Endometrium (tissue), 2 donors: ENCODE data around the gene LAMB3.
A peak's percentile ranks its signal among the peaks of the same experiment; 100 is the strongest.
"Not testable (repeated sequence)": the region's sequence is repeated elsewhere in the genome, so short reads cannot be mapped to it uniquely, and the experiment has no call there.

ENCODE experiments used
- FAIRE-seq: peaks from 2 replicates; lab custom pipeline; 2012; peaks lifted over from hg19 to GRCh38; lab: Jason Lieb, UNC
- donor health status: control.
- donor health status: control.

Gene LAMB3

DNA sequence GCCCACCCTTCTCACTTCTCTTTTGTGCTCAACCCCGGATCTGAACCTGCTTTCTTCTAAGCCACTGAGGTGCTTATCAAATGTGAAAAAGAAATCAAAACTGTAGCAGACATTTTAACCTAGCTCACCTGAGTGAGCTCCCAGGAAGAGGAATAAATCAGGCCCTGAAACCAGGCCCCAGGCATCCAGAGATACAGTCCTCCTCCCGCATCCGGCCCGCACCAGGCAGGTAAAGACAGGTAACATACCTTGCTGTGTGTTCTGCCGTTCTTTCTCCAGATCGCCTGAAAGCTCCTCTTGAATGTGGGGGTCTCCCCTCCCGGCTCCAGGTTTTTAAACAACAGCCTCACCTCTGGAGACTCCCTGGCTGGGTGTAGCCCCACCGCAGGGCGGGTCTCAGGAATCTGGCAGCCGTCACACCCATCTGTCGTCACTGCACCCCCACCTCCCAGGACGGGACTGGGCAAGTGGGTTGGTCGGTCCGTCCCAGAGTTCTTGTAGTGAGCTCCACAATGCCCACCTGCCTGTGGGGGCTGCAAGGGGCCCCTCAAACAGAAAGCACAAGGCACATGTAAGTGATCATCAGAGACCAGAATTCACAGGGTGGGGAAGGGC is at the start of gene LAMB3:
Gene LAMB3, minus strand, starts transcription at position 305 of the 615 bp plus-strand sequence. CDS start 1,481 bp downstream, outside the sequence.
- no peak for FAIRE-seq

DNA sequence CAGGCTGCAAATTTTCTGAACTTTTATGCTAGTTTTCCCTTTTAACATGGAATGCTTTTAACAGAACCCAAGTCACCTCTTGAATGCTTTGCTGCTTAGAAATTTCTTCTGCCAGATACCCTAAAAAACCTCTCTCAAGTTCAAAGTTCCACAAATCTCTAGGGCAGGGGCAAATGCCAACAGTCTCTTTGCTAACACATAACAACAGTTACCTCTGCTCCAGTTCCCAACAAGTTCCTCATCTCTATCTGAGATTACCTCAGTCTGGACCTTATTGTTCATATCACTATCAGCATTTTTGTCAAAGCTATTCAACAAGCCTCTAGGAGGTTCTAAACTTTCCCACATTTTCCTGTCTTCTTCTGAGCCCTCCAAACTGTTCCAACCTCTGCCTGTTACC is 48.5 kb upstream of the LAMB3 start:
- FAIRE-seq = not testable (repeated sequence)

DNA sequence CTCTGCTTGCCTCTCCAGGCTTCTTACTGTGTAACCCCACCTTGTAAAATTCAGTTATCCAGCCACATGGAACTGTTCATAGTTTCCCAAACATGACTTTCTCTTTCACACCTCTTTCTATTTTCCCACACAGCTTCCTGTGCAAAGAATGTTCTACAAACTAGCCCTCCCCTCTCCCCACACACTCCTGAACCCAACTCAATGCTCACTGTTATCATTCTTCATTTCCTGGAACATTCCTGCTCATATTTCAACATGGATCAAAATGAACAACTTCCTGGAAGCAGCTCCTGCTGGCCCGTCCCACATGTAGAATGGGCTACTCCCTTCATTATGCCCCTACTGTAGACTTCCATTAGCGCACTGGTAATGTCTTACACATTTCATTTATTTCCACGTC is 44.9 kb upstream of the LAMB3 start:
- no peak for FAIRE-seq

DNA sequence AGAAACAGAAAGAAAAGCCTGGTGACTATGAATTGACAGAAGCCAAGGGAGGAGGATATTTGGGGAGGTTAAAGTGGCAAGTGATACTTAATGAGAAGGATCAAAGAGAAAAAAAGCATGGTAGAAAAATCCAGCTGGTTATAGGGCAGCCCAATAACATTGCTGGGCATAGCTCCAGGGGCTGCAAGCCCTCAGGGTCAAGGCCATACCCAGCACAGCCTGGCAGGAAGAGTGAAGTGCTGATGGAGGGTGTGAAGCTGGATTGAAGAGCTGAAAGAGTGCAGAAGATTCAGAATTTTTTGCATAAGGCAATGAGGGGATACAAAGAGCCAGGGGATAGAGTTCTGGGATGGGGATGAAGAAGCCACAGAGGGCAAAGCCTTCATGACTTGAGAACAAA is 44.4 kb upstream of the LAMB3 start:
- no peak for FAIRE-seq

DNA sequence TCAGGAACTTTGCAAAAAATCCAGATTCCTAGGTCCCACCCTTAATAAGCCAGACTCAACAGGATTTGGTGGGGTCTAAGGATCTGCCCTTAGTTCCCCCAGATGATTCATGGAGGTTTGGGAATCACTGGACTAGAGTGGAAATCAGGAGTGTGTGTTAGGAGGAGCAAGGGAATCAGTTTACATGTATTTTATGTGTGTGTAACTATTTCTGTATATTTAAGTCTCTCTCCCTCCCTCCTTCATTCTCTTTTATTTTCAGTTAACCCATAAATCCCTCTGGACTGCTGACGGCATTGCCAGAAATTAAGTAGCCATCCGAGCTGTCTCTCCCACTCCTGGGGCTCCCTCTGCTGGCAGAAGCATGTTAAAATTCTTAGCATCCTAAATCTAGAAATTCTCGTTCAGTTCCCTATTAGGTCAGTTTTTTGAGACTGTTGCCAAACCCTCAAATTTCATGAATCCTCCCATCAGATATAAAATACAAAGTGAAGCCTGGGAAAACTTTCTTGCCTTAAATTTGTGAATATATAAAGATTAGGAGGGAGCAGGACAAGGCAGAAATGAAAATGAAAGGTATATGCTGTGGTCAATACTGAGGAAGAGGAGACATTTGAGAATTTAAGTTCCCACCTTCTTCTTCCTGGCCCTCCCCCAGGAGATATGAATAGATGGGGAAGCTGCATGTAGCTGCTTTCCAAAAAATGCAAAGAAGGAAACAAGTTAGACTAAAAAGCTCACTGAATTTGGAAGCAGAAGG is 40.7 kb upstream of the LAMB3 start:
- FAIRE-seq = peak; percentile 41

GRCh38 chr1:209692296-209692695 is 40.1 kb upstream of the LAMB3 start:
- FAIRE-seq = no peak

- FAIRE-seq = no peak
Observed at GRCh38 chr1:209691237-209691636, 39.0 kb upstream of the LAMB3 start.

GRCh38 chr1:209689477-209689876 is 37.3 kb upstream of the LAMB3 start:
- no peak for FAIRE-seq

DNA sequence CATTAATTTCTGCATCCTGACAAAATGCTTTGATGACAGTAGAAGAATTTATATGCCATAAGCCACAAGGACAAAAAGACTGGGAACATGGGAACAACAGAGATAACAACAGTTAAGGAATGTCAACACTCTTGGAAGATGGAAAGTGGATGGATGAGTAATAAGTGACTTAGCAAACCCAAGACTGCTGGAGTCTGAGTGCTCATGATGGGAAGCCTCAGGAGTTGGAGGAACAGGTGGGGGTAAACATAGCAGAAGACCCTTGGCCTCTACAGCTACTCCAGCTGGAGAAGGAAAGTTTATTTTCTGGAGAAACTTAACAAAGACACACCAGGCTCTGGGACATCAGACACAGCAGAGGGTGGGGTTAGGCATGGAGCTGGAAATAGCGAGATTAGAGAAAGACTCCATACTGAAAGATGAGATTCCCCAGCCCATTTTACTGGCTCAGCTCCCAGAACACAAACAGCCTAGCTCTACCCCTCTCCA is 36.6 kb upstream of the LAMB3 start:
- no peak for FAIRE-seq

DNA sequence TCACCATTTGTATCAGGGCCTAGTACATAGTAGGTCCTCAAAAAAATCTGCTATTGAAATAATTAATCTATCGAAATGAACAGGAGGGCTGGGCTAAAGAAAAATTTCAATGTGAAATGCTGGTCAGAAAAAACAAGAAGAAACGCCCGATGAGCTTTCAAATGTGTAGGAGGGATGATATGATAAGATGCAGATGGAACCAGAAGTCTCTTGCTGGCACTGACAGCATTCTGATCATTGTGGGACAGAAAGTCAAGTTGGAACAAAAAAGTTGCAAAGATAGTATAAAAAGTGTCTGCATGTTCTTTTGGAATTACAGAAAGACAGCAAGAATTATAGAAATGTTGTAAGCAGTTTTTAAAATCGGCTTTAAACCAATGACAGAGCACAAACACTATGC is 34.1 kb upstream of the LAMB3 start:
- FAIRE-seq = no peak

DNA sequence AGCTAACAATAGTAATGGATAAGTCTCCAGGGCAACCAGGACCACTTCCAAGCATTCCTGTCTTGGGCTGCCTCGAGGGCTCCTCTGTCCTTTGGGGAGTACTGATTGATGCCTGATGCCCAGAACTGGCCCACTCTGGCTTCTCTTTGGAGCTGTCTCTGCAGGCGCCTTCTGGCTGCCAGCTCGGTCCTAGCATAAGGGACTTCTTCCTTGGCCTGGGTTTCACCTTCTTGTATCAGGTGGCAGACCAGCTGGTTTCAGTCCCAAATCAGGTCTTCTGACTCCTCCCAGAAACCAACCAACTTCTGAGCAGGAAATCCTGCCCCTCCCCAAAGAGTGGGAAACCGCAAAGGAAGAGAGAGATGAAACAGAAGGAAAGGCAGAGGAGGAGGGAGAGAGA is 33.6 kb upstream of the LAMB3 start:
- FAIRE-seq = no peak

GRCh38 chr1:209678981-209679539 is 26.8 kb upstream of the LAMB3 start:
- no peak for FAIRE-seq

- FAIRE-seq = no peak
Observed at GRCh38 chr1:209675565-209676154, 23.4 kb upstream of the LAMB3 start.

DNA sequence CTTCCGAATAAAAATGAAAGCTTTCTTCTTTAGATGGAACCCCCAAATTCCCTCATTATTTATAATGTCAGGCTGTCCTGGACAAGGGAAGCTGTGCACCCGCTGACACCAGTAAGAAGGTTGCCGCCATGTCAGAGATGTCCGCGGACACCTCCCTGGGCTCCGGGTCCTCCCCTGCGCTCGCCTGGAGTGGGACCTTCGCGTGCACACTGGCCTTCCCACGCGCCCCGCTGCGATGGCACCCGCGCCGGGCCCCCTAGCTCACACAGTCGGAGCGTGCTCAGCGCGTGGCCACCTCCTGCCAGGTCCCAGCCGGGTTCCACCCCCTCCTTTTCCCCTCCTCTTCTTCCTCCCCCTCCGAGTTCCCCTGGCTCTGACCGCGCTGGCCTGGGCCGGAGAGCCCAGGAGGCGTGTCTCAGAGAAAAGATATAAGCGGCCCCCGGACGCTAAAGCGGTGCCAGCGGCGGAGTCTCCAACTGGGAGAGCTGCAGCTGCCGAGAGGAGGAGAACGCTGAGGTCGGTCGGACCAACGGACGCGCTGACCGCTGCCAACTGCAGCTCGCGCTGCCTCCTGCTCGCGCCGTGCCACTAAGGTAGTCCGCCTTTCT is 22.8 kb upstream of the LAMB3 start, which contains the start of gene G0S2:
Gene G0S2, plus strand, starts transcription at position 456 of the 608 bp plus-strand sequence. CDS start 273 bp downstream, outside the sequence.
- FAIRE-seq = no peak

- no peak for FAIRE-seq
Observed at GRCh38 chr1:209673631-209674417, 21.6 kb upstream of the LAMB3 start.

GRCh38 chr1:209672705-209673630 is 20.7 kb upstream of the LAMB3 start:
- no peak for FAIRE-seq

GRCh38 chr1:209670441-209671082 is 18.3 kb upstream of the LAMB3 start:
- no peak for FAIRE-seq

DNA sequence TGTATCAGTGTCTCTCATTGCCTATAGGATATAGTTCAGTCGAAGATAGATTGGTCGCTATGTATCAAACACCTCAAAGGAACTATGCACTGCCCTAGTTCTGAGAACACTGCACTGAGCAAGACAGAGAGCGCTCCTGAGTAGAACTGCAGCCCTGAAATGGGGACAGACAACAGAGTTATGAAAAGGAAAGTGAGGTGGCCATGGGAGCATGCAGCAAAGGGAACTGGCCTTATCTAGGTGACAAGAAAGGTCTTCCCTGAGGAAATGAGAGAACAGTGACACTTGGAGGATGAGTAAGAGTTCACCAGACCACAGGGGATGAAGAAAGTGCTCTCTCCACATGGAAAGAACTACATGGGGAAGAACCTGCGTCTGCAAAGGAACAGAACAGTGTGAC is 15.5 kb upstream of the LAMB3 start:
- FAIRE-seq = no peak

- FAIRE-seq = no peak
Observed at GRCh38 chr1:209667103-209667502, 14.9 kb upstream of the LAMB3 start.

DNA sequence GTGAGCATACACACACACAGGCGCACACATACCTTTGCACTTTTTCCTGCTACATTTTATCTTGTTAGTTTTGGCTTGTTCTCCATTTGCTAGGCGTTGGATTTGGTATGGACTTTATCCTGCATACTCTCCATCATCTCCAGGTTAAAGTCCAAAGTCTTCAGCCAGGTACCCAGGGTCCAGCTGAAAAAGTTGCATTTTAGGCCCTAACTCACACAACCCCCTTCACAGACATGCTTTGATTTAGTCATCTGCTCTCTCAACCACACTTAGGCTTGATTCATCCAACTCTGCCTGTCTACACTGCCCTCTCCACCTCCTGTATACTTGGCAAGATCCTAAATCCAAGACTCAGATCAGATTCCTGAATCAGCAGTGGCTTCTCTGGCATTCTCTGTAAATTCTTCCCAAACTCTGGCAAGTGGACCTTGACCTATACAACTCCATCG is 10.7 kb upstream of the LAMB3 start:
- no peak for FAIRE-seq
